Nephron (organoid): ENCODE data around the gene FGGY.

Source experiments
- H3K27ac Mint-ChIP-seq, 3 experiments: 2 replicates each; pipeline ENCODE4 v1.8.0; 2020; ENCODE audit warnings: mixed read lengths in 3 of 3, mild to moderate bottlenecking in 2 of 3, moderate library complexity in 1 of 3
- H3K27me3 Mint-ChIP-seq: 2 replicates; pipeline ENCODE4 v1.8.0; 2021; ENCODE audit warnings: low read depth, mild to moderate bottlenecking, moderate library complexity, mixed read lengths
- H3K36me3 Mint-ChIP-seq: 2 replicates; pipeline ENCODE4 v1.8.0; 2020; ENCODE audit warnings: low read depth, mixed read lengths
- H3K4me1 Mint-ChIP-seq: 2 replicates; pipeline ENCODE4 v1.8.0; 2020; ENCODE audit warnings: mixed read lengths
- H3K4me3 Mint-ChIP-seq, 3 experiments: 2 replicates each; pipeline ENCODE4 v1.8.0; 2020; ENCODE audit warnings: mild to moderate bottlenecking in 3 of 3, mixed read lengths in 3 of 3, moderate library complexity in 2 of 3
- H3K9me3 Mint-ChIP-seq: 2 replicates; pipeline ENCODE4 v1.8.0; 2020; ENCODE audit warnings: mixed read lengths
- CTCF ChIP-seq, 3 experiments: fragments of 200-600 bp; sonication (generic); IDR thresholded peaks; one replicate each; pipeline ENCODE4 v1.5.0; 2021; ENCODE audit warnings: antibody characterized with exemption in 3 of 3; ENCODE audit not compliant: unreplicated experiment in 3 of 3

FGGY gene

GRCh38 chr1:59378621-59379370 lies 81.9 kb downstream of the FGGY start:
- H3K9me3 Mint-ChIP-seq = peaks cover 12% of the 10 kb centered on the region
- no peaks in the 10 kb centered on the region for H3K27me3 Mint-ChIP-seq
- no peak overlapping the region for H3K27ac Mint-ChIP-seq
- no peak for TF ChIP-seq CTCF (IDR thresholded peaks at IDR 0.05; ENCODE audit: unreplicated experiment in 3 of 3)
- peaks cover 12% of the 10 kb centered on the region for H3K4me1 Mint-ChIP-seq
- no peak overlapping the region for H3K4me3 Mint-ChIP-seq
- peaks cover 28% of the 10 kb centered on the region for H3K36me3 Mint-ChIP-seq

- H3K4me1 Mint-ChIP-seq = peaks cover 16% of the 10 kb centered on the region
- no peak overlapping the region for H3K27ac Mint-ChIP-seq
- H3K27me3 Mint-ChIP-seq = no peaks in the 10 kb centered on the region
- H3K4me3 Mint-ChIP-seq = no peak overlapping the region
- TF ChIP-seq CTCF (IDR thresholded peaks at IDR 0.05; ENCODE audit: unreplicated experiment in 3 of 3) = no peak
- H3K9me3 Mint-ChIP-seq = peaks cover 12% of the 10 kb centered on the region
- H3K36me3 Mint-ChIP-seq = peaks cover 31% of the 10 kb centered on the region
Measured at GRCh38 chr1:59379371-59379728, 82.5 kb downstream of the FGGY start.

- Mint-ChIP-seq H3K36me3 (peaks cover 20% of the 10 kb centered on the region), H3K4me3 (no peak overlapping the region), H3K27ac (peak overlapping the region; percentile 20 to 60 (median 44)), H3K27me3 (no peaks in the 10 kb centered on the region), H3K9me3 (peaks cover 7% of the 10 kb centered on the region), H3K4me1 (peaks cover 10% of the 10 kb centered on the region)
- TF ChIP-seq CTCF (IDR thresholded peaks at IDR 0.05; ENCODE audit: unreplicated experiment in 3 of 3) = no peak
Measured at GRCh38 chr1:59383963-59384362, 87.1 kb downstream of the FGGY start.

GRCh38 chr1:59384443-59384842 lies 87.5 kb downstream of the FGGY start:
- H3K27me3 Mint-ChIP-seq = no peaks in the 10 kb centered on the region
- peak overlapping the region; percentile 20 to 60 (median 44) for H3K27ac Mint-ChIP-seq
- H3K4me1 Mint-ChIP-seq = peaks cover 9% of the 10 kb centered on the region

GRCh38 chr1:59388191-59388590 lies 91.3 kb downstream of the FGGY start:
- Mint-ChIP-seq H3K9me3 (no peaks in the 10 kb centered on the region), H3K27me3 (no peaks in the 10 kb centered on the region), H3K27ac (peak overlapping the region in 1 of 3 experiments; percentile 69), H3K36me3 (peaks cover 3% of the 10 kb centered on the region), H3K4me3 (no peak overlapping the region), H3K4me1 (peaks cover 39% of the 10 kb centered on the region)
- no peak for TF ChIP-seq CTCF (IDR thresholded peaks at IDR 0.05; ENCODE audit: unreplicated experiment in 3 of 3)

More at GRCh38 chr1:59384443-59384842, 87.5 kb downstream of the FGGY start:
- Mint-ChIP-seq H3K36me3 (peaks cover 17% of the 10 kb centered on the region), H3K9me3 (peaks cover 7% of the 10 kb centered on the region), H3K4me3 (no peak overlapping the region)
- TF ChIP-seq CTCF (IDR thresholded peaks at IDR 0.05; ENCODE audit: unreplicated experiment in 3 of 3) = no peak

GRCh38 chr1:59389847-59390246 lies 93.0 kb downstream of the FGGY start:
- Mint-ChIP-seq H3K36me3 (no peaks in the 10 kb centered on the region), H3K4me1 (peaks cover 46% of the 10 kb centered on the region), H3K9me3 (no peaks in the 10 kb centered on the region), H3K4me3 (no peak overlapping the region), H3K27me3 (no peaks in the 10 kb centered on the region), H3K27ac (peak overlapping the region in 2 of 3 experiments; percentile 67 to 99)
- TF ChIP-seq CTCF (IDR thresholded peaks at IDR 0.05; ENCODE audit: unreplicated experiment in 3 of 3) = no peak
